Kidney (tissue), 14 donors: ENCODE data around the gene MACROD2. TPM values are rescaled to one million over a fixed set of nuclear protein-coding genes. Genes with fewer than 3 reads are reported as not detected.
A peak's percentile ranks its signal among the peaks of the same experiment; 100 is the strongest.

Experiments used
- DNase-seq, 5 donors: peaks; one replicate each; pipeline ENCODE4 v3.0.0-alpha.2; 2013 to 2020
- FAIRE-seq: peaks from 2 replicates; lab custom pipeline; 2012; peaks lifted over from hg19 to GRCh38; lab: Jason Lieb, UNC
- H3K27ac ChIP-seq, 2 donors: one replicate each; pipeline ENCODE4 v1.7.0; 2013; ENCODE audit warnings: low read depth in 2 of 2, low read length in 2 of 2, inconsistent platforms in 1 of 2
- H3K27me3 ChIP-seq: one replicate; pipeline ENCODE4 v1.7.1; 2013; ENCODE audit warnings: low read length, inconsistent platforms; ENCODE audit not compliant: control insufficient read depth, insufficient read depth
- H3K36me3 ChIP-seq, 3 donors: one replicate each; pipeline versions ENCODE4 v1.7.0 to v1.7.1; 2013; ENCODE audit warnings: low read length in 3 of 3, control low read depth in 1 of 3, inconsistent platforms in 1 of 3; ENCODE audit not compliant: insufficient read depth in 3 of 3, control insufficient read depth in 2 of 3
- H3K4me1 ChIP-seq, 3 donors: one replicate each; pipeline versions ENCODE4 v1.7.0 to v1.7.1; 2013; ENCODE audit warnings: low read length in 3 of 3, inconsistent platforms in 1 of 3, low read depth in 1 of 3; ENCODE audit not compliant: control insufficient read depth in 2 of 3, insufficient read depth in 2 of 3
- H3K4me3 ChIP-seq, 3 donors: one replicate each; pipeline versions ENCODE4 v1.7.0 to v1.8.1; 2013; ENCODE audit warnings: low read length in 3 of 3, control low read depth in 1 of 3, inconsistent platforms in 1 of 3
- H3K9ac ChIP-seq, 3 donors: one replicate each; pipeline versions ENCODE4 v1.7.0 to v1.7.1; 2013; ENCODE audit warnings: low read length in 3 of 3, control low read depth in 1 of 3, inconsistent platforms in 1 of 3
- H3K9me3 ChIP-seq, 3 donors: one replicate each; pipeline versions ENCODE4 v1.7.0 to v1.7.1; 2013; ENCODE audit warnings: low read length in 3 of 3, control low read depth in 1 of 3, inconsistent platforms in 1 of 3; ENCODE audit not compliant: control insufficient read depth in 2 of 3, insufficient read depth in 1 of 3
- intact Hi-C: fragments of 100-400 bp; cut with DNase I; formaldehyde crosslinking; loops from one replicate; pipeline ENCODE4 v1.11.1; 2022
- polyA plus RNA-seq: library from polyadenylated mRNA; stranded (reverse); fragments of 350-450 nt; fragmentation: Illumina TruSeq; extraction: RNeasy Lipid Tissue Mini Kit (QIAGEN cat#74804); gene quantifications from one replicate; pipeline ENCODE4 v1.2.3, GENCODE V29; 2014; ENCODE audit warnings: low read depth, low replicate concordance; ENCODE audit not compliant: insufficient read depth
- total RNA-seq: library from RNA; stranded (reverse); fragmentation: NEBNext Ultra II Directional; extraction: Animal tissue kit (Norgen Biotek cat#: 25700); gene quantifications from one replicate; pipeline ENCODE4 v1.2.1, GENCODE V29; 2021
- TF ChIP-seq, protein P1 (sequence below): IDR thresholded peaks from 3 replicates; pipeline ENCODE4 v1.5.1; 2012; ENCODE audit warnings: mild to moderate bottlenecking, moderate library complexity, borderline replicate concordance; ENCODE audit not compliant: insufficient read depth; ENCODE audit errors: extremely low read depth
- donor health status: control.
- donor health status: control.
- donor health status: control.
- donor health status: control.
- donor health status: control.
- donor health status: DM: yes; HTN: yes; CAD: no.
- donor health status: Normal renal cell carcinoma (clear cell type).

Gene MACROD2
- total and polyA plus RNA-seq, 2 donors from 2014 or later: 3.0 to 10.0 TPM

DNA sequence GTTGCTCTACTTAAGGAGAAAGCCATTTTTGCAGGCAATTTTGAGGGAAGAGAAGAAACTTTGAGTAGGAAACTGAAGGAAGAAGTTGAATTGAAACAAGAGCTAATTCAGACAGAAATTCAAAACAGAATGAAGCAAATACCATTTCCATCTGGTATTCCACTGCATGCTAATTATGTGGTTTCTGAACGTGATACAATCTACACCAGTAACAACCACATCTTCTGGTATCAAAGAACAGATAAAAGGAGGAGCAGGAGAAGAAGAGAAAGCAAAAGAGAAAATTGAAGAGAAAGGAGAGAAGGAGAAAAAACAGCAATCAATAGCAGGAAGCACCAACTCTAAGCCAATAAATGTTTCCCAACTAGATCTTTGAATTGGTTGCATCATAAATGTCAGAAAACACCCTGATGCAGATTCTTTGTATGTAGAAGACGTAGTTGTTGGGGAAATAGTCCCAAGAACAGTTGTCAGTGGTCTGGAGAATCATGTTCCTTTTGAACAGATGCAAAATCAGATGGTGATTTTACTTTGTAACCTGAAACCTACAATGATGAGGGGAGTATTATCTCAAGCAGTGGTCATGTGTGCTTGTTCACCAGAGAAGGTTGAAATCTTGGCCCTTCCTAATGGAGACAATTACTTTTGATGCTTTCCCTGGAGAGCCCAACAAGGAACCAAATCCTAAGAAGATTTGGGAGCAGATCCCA is 132.4 kb downstream of the MACROD2 start:
- TF ChIP-seq, protein P1, sequence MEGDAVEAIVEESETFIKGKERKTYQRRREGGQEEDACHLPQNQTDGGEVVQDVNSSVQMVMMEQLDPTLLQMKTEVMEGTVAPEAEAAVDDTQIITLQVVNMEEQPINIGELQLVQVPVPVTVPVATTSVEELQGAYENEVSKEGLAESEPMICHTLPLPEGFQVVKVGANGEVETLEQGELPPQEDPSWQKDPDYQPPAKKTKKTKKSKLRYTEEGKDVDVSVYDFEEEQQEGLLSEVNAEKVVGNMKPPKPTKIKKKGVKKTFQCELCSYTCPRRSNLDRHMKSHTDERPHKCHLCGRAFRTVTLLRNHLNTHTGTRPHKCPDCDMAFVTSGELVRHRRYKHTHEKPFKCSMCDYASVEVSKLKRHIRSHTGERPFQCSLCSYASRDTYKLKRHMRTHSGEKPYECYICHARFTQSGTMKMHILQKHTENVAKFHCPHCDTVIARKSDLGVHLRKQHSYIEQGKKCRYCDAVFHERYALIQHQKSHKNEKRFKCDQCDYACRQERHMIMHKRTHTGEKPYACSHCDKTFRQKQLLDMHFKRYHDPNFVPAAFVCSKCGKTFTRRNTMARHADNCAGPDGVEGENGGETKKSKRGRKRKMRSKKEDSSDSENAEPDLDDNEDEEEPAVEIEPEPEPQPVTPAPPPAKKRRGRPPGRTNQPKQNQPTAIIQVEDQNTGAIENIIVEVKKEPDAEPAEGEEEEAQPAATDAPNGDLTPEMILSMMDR: no peak
- no peaks in the 10 kb centered on the region for H3K27me3 ChIP-seq
- no peak for FAIRE-seq

DNA sequence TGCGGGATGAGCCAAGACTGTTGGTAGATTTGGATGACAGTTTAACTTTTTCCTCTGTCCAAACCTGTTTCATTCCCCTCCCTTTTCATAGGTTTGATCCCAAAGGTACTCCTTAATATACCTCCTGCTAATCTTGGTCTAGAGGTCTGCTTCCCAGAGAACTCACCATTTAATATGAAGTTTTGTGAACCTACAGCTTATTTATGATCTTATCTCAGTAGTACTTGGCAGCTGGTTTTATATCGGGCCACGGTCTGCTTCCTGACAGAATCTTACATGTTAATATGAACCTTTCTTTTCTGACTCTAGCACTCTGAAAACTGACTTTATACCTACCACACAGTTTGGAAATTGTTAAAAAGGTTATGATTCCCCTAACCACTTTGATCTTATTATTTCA is 138.7 kb downstream of the MACROD2 start:
- intact Hi-C loops: no loop called here
- DNase-seq: no peak
- H3K9me3 ChIP-seq: no peaks in the 10 kb centered on the region
- H3K4me1 ChIP-seq: no peaks in the 10 kb centered on the region
- H3K9ac ChIP-seq: no peak overlapping the region
- no peak overlapping the region for H3K4me3 ChIP-seq
- no peak overlapping the region for H3K27ac ChIP-seq
- H3K27me3 ChIP-seq: no peaks in the 10 kb centered on the region
- TF ChIP-seq, protein P1: no peak
- H3K36me3 ChIP-seq: no peaks in the 10 kb centered on the region
- FAIRE-seq: no peak

More for the DNA sequence above, 132.4 kb downstream of the MACROD2 start:
- Histone ChIP-seq H3K4me1 (no peaks in the 10 kb centered on the region), H3K36me3 (no peaks in the 10 kb centered on the region), H3K4me3 (no peak overlapping the region), H3K27ac (no peak overlapping the region), H3K9ac (no peak overlapping the region), H3K9me3 (no peaks in the 10 kb centered on the region)
- intact Hi-C loops: no loop called here
- no peak for DNase-seq

DNA sequence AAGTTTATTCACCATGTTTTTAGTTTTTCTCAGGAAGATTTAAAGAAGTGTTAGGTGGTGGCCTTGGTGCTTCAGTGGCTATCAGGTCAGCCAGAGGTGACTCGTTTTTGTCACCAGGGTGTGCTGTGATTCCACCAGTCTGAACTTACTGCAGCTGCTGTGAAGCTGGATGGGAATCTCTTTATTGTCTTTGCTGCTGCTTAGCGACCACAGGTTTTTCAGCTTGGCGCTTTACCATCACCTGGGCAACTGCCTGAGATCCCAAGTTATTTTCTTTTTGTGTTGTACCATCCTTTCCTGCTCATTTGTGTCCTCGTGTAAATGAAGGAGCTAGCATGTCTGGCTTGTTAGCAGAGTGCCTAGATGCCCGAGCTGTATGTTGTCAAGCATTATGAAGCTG is 146.9 kb downstream of the MACROD2 start:
- no peak for FAIRE-seq
- intact Hi-C loops: no loop called here

More for the DNA sequence above, 146.9 kb downstream of the MACROD2 start:
- Histone ChIP-seq H3K4me3 (no peak overlapping the region), H3K36me3 (no peaks in the 10 kb centered on the region), H3K4me1 (no peaks in the 10 kb centered on the region), H3K27me3 (no peaks in the 10 kb centered on the region), H3K9ac (no peak overlapping the region), H3K27ac (no peak overlapping the region), H3K9me3 (no peaks in the 10 kb centered on the region)
- DNase-seq: peak in 4 of 5 donors; percentile 78 to 89 (median 86)
- TF ChIP-seq, protein P1: peak; percentile 49
